Measurements from ENCODE around the gene ARL8A. TPM values are rescaled to one million over a fixed set of nuclear protein-coding genes. Genes with fewer than 3 reads are reported as not detected.
"Not testable (repeated sequence)": the region's sequence is repeated elsewhere in the genome, so short reads cannot be mapped to it uniquely, and the experiment has no call there.

The ARL8A gene
- total and polyA plus RNA-seq, 2 experiments from 2014 or later: 30.3 to 32.7 TPM

GRCh38 chr1:202193614-202194327 is 49.2 kb upstream of the ARL8A start, which contains the start of gene LGR6 (continued):
- no peak for TF ChIP-seq ZNF462 (CRISPR knock-in tag; IDR thresholded peaks at IDR 0.05)

DNA sequence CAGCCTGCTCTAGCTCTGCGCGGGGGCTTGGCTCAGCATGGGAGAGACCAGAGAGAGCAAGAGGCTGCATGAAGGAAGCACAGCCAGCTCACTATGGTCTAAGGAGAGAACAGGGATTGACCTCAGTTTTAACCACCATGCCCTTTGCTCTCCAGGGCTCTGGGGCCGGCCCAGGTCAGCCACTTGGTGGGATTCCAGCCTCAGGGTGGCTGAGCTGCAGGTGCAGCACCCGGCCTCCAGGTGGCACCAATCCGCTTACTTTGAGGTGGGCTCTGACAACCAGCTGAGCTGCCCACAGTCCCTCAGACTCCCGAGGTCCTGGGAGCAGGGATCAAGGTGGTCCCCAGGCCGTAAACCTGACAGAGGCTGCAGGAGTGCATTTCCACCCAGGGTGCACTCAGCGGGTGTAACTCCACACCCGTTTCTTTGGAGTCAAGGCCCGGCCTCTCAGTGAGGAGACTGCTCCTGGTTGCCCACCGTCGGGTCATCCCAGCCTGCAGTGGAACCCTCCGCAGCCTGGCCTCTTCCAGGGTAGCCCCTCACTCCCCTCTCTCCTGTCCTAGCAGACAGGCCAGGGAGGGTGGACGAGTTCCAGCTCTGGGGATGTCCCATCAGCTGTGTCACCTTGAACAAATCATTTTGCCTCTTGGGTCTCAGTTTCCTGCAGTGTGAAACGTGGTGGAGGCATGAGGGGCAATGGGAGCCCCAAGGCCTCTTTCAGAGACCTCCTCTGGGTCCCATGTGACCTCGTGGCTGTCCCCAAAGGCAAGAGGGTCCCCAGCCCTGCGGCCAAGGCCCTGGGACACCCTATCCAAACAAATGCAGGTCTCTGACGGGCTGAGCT is 48.5 kb upstream of the ARL8A start:
- Mint-ChIP-seq H3K27ac (no peak overlapping the region), H3K27me3 (ENCODE audit: insufficient read depth, low read depth, poor library complexity) (peaks cover 31% of the 10 kb centered on the region), H3K4me3 (peak overlapping the region; percentile 75), H3K9me3 (0 out of 3 replicates have a peak, but pooled peaks cover 3% of the 10 kb centered on the region), H3K36me3 (ENCODE audit: low read depth) (no peaks in the 10 kb centered on the region), H3K4me1 (peaks cover 3% of the 10 kb centered on the region; the same call in 1 of the 3 replicates)
- H3F3A ChIP-seq (replicated peaks; ENCODE audit: low read depth): 0 out of 2 replicates have a peak, but pooled peaks cover 2% of the 10 kb centered on the region
- H4K20me1 ChIP-seq (replicated peaks; ENCODE audit: insufficient read depth): no peaks in the 10 kb centered on the region
- no peaks in the 10 kb centered on the region for H3K36me3 ChIP-seq (ENCODE audit: insufficient read depth)
- TF ChIP-seq ZNF331 (CRISPR knock-in tag; IDR thresholded peaks at IDR 0.05; ENCODE audit: low read depth): no peak
- TF ChIP-seq, protein P1, sequence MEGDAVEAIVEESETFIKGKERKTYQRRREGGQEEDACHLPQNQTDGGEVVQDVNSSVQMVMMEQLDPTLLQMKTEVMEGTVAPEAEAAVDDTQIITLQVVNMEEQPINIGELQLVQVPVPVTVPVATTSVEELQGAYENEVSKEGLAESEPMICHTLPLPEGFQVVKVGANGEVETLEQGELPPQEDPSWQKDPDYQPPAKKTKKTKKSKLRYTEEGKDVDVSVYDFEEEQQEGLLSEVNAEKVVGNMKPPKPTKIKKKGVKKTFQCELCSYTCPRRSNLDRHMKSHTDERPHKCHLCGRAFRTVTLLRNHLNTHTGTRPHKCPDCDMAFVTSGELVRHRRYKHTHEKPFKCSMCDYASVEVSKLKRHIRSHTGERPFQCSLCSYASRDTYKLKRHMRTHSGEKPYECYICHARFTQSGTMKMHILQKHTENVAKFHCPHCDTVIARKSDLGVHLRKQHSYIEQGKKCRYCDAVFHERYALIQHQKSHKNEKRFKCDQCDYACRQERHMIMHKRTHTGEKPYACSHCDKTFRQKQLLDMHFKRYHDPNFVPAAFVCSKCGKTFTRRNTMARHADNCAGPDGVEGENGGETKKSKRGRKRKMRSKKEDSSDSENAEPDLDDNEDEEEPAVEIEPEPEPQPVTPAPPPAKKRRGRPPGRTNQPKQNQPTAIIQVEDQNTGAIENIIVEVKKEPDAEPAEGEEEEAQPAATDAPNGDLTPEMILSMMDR (conservative IDR thresholded peaks at IDR 0.05; ENCODE audit: low read depth in 2 of 2): peak; percentile 74 to 90
- TF ChIP-seq, protein P2, sequence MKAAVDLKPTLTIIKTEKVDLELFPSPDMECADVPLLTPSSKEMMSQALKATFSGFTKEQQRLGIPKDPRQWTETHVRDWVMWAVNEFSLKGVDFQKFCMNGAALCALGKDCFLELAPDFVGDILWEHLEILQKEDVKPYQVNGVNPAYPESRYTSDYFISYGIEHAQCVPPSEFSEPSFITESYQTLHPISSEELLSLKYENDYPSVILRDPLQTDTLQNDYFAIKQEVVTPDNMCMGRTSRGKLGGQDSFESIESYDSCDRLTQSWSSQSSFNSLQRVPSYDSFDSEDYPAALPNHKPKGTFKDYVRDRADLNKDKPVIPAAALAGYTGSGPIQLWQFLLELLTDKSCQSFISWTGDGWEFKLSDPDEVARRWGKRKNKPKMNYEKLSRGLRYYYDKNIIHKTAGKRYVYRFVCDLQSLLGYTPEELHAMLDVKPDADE (IDR thresholded peaks at IDR 0.05): no peak
- H3K9me2 ChIP-seq (ENCODE audit: insufficient read depth): no peaks in the 10 kb centered on the region
- no peak overlapping the region for H3K27ac ChIP-seq (ENCODE audit: low read depth)
- H2AFZ ChIP-seq: 0 out of 2 replicates have a peak overlapping the region, but pooled peaks have one; percentile 80
- peak overlapping the region; percentile 57 for H3K4me3 ChIP-seq
- H3K27me3 ChIP-seq (ENCODE audit: insufficient read depth): peaks cover 34% of the 10 kb centered on the region
- H3K79me2 ChIP-seq (replicated peaks; ENCODE audit: insufficient read depth): no peaks in the 10 kb centered on the region
- H3K4me1 ChIP-seq (ENCODE audit: insufficient read depth): peaks cover 4% of the 10 kb centered on the region; the same call in 1 of the 2 replicates
- peak overlapping the region; percentile 82 for H3K4me2 ChIP-seq
- DNase-seq (ENCODE audit: low spot score): peak; percentile 88
- ATAC-seq: peak; percentile 74

GRCh38 chr1:202191391-202191790 is 46.9 kb upstream of the ARL8A start:
- not testable (repeated sequence) for H3K4me2 ChIP-seq; H4K20me1 ChIP-seq (replicated peaks; ENCODE audit: insufficient read depth); DNase-seq (ENCODE audit: low spot score); ATAC-seq; H3F3A ChIP-seq (replicated peaks; ENCODE audit: low read depth); H3K36me3 Mint-ChIP-seq (ENCODE audit: low read depth); H3K4me3 Mint-ChIP-seq; H3K4me1 ChIP-seq (ENCODE audit: insufficient read depth); H3K79me2 ChIP-seq (replicated peaks; ENCODE audit: insufficient read depth); H3K4me1 Mint-ChIP-seq; H3K9me3 Mint-ChIP-seq; H3K27ac Mint-ChIP-seq; H3K36me3 ChIP-seq (ENCODE audit: insufficient read depth); H3K4me3 ChIP-seq; H2AFZ ChIP-seq; H3K9me2 ChIP-seq (ENCODE audit: insufficient read depth); H3K27ac ChIP-seq (ENCODE audit: low read depth)
- peaks cover 34% of the 10 kb centered on the region for H3K27me3 ChIP-seq (ENCODE audit: insufficient read depth)
- peaks cover 36% of the 10 kb centered on the region for H3K27me3 Mint-ChIP-seq (ENCODE audit: insufficient read depth, low read depth, poor library complexity)
